ENCODE measurements around the gene COL4A1. TPM values are rescaled to one million over a fixed set of nuclear protein-coding genes. Genes with fewer than 3 reads are reported as not detected.

The COL4A1 gene
- total RNA-seq, 2 donors from 2014 or later = 80.4 to 253 TPM

GRCh38 chr13:110227864-110228643 lies 78.9 kb downstream of the COL4A1 start:
- Histone ChIP-seq H3K36me3 (replicated peaks in 1 of 2; ENCODE audit: insufficient read depth in 1 of 2, low read depth in 2 of 2) (no peaks in the 10 kb centered on the region), H3K27me3 (no peaks in the 10 kb centered on the region), H3K27ac (peak overlapping the region in 1 of 4 donors; percentile 6), H3K9me3 (no peaks in the 10 kb centered on the region), H3K4me3 (no peak overlapping the region), H3K4me1 (peaks cover 5% of the 10 kb centered on the region)
- ATAC-seq (no peak), DNase-seq (no peak)
- intact Hi-C loops (cut with DNase I) = loop anchor here (5.0 kb wide), 1 partner anchor 179 kb away; no protein-coding TSS in a partner anchor
- TF ChIP-seq POLR2A (IDR thresholded peaks at IDR 0.05) = no peak
- TF ChIP-seq CTCF (IDR thresholded peaks at IDR 0.05) = no peak
- 80 to 87% methylated on average over 27 to 28 of the region's 28 CpGs for WGBS, 2 donors

DNA sequence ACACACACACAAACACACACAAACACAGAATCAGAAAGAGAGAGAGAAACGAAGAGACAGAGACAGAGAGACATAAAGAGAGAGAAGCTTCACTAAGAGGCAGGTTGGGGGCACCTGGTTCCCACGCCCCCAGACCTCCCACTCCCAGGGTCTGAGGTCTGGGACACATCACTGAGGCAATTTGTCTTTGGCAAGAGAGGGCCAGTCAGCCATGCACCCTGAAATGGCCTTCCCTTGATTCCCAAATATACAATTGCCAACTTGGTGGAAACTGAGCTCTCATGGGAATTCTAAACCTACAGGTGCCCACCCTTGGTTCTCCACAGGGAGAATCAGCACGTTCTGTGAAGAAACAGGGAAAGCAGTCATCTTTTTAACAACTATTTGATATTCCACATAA lies 79.5 kb downstream of the COL4A1 start:
- Histone ChIP-seq H3K27me3 (no peaks in the 10 kb centered on the region), H3K36me3 (replicated peaks in 1 of 2; ENCODE audit: insufficient read depth in 1 of 2, low read depth in 2 of 2) (no peaks in the 10 kb centered on the region), H3K9me3 (no peaks in the 10 kb centered on the region), H3K27ac (no peak overlapping the region), H3K4me3 (no peak overlapping the region), H3K4me1 (peaks cover 5% of the 10 kb centered on the region)
- TF ChIP-seq CTCF (IDR thresholded peaks at IDR 0.05) (no peak), POLR2A (IDR thresholded peaks at IDR 0.05) (no peak)
- DNase-seq = no peak
- intact Hi-C loops (cut with DNase I) = loop anchor here (5.0 kb wide), 1 partner anchor 180 kb away; no protein-coding TSS in a partner anchor
- WGBS, 2 donors = 60 to 77% methylated on average over 2 to 3 of the region's 3 CpGs
- no peak for ATAC-seq

- no peaks in the 10 kb centered on the region for H3K36me3 ChIP-seq (replicated peaks in 1 of 2; ENCODE audit: insufficient read depth in 1 of 2, low read depth in 2 of 2)
- peaks cover 8% of the 10 kb centered on the region for H3K4me1 ChIP-seq
- TF ChIP-seq CTCF (IDR thresholded peaks at IDR 0.05) = no peak
- no peak for TF ChIP-seq POLR2A (IDR thresholded peaks at IDR 0.05)
- no peaks in the 10 kb centered on the region for H3K27me3 ChIP-seq
- DNase-seq (no peak), ATAC-seq (peak; percentile 54)
- peak overlapping the region in 3 of 4 donors; percentile 26 to 58 (median 48) for H3K27ac ChIP-seq
- no peak overlapping the region for H3K4me3 ChIP-seq
- no peaks in the 10 kb centered on the region for H3K9me3 ChIP-seq
- intact Hi-C loops (cut with DNase I) = loop anchor here (5.0 kb wide), 1 partner anchor 181 kb away; no protein-coding TSS in a partner anchor
- 65 to 67% methylated on average over 12 of the region's 12 CpGs for WGBS, 2 donors
Observed at GRCh38 chr13:110225609-110226574, 81.1 kb downstream of the COL4A1 start.

DNA sequence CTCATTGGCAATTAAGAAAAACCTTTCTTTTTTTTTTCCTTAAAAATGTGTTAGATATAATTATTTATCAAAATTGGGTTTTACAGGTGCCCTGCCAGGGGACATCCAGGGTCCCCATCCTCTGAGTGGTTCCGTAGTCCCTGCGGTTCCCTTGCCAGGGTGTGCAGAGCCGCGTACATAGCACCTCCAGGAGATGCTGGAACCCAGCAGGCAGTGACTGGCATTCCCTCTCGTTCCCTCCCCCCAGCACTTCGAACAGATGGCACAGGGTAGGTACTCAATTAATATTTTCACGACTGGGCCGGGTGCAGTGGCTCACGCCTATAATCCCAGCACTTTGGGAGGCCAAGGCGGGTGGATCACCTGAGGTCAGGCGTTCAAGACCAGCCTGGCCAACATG lies 82.0 kb downstream of the COL4A1 start:
- ATAC-seq (no peak), DNase-seq (no peak)
- WGBS, 2 donors = 83 to 91% methylated on average over 4 to 11 of the region's 11 CpGs
- intact Hi-C loops (cut with DNase I) = loop anchor here (5.0 kb wide), 1 partner anchor 182 kb away; no protein-coding TSS in a partner anchor
- Histone ChIP-seq H3K36me3 (replicated peaks in 1 of 2; ENCODE audit: insufficient read depth in 1 of 2, low read depth in 2 of 2) (no peaks in the 10 kb centered on the region), H3K27me3 (no peaks in the 10 kb centered on the region), H3K9me3 (no peaks in the 10 kb centered on the region), H3K4me3 (no peak overlapping the region), H3K4me1 (peaks cover 8% of the 10 kb centered on the region), H3K27ac (no peak overlapping the region)
- TF ChIP-seq POLR2A (IDR thresholded peaks at IDR 0.05) = no peak

DNA sequence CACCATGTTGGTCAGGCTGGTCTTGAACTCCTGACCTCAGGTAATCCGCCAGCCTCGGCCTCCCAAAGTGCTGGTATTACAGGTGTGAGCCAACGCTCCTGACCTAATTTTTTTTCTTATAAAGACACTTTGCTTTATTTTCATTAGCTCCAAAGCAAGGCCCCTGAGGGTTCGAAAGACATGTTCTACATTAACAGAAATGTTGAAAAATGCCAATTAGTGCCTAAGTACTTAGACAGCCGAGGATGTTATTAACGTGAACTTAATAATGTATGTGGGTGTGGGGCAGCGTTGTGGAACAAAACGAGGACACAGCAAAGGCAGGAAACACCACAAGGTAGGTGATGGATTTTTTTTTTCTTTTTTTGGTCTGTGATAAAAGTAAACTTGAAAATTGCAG lies 82.4 kb downstream of the COL4A1 start:
- H3K9me3 ChIP-seq = no peaks in the 10 kb centered on the region
- no peaks in the 10 kb centered on the region for H3K36me3 ChIP-seq (replicated peaks in 1 of 2; ENCODE audit: insufficient read depth in 1 of 2, low read depth in 2 of 2)
- no peak for TF ChIP-seq CTCF (IDR thresholded peaks at IDR 0.05)
- H3K4me3 ChIP-seq = no peak overlapping the region
- no peak for DNase-seq
- intact Hi-C loops (cut with DNase I) = no loop called here
- peaks cover 8% of the 10 kb centered on the region for H3K4me1 ChIP-seq
- WGBS, 2 donors = 74 to 77% methylated on average over 8 of the region's 8 CpGs
- no peak overlapping the region for H3K27ac ChIP-seq
- ATAC-seq = no peak
- H3K27me3 ChIP-seq = no peaks in the 10 kb centered on the region
